ENCODE results near the gene MINDY4.

Gene MINDY4

DNA sequence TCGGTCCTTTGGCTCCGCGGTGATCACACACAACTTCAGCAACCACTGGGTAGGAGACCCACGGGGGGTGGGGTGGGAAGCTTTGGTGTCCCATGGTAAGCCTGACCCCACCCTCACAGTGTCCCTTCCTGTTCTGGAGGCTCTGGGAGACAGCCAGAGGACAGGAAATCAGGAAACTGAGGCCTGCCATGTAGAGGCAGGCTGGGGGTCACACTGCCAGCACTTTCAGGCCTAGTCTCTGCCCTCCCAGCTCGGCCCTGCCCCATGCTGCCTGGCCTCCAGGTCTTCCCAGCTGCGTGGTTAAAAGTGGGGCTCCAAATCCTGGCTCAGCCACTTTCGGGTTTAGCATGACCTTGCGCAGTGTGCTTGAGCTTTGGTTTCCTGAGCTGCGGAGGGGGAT, 151.4 kb downstream of the MINDY4 start:
- Mint-ChIP-seq H3K4me3 (no peak overlapping the region), H3K9me3 (no peaks in the 10 kb centered on the region), H3K27ac (no peak overlapping the region), H3K36me3 (ENCODE audit: low read depth) (no peaks in the 10 kb centered on the region), H3K27me3 (ENCODE audit: low read depth) (no peaks in the 10 kb centered on the region), H3K4me1 (peaks cover 20% of the 10 kb centered on the region)
- TF ChIP-seq, protein P1, sequence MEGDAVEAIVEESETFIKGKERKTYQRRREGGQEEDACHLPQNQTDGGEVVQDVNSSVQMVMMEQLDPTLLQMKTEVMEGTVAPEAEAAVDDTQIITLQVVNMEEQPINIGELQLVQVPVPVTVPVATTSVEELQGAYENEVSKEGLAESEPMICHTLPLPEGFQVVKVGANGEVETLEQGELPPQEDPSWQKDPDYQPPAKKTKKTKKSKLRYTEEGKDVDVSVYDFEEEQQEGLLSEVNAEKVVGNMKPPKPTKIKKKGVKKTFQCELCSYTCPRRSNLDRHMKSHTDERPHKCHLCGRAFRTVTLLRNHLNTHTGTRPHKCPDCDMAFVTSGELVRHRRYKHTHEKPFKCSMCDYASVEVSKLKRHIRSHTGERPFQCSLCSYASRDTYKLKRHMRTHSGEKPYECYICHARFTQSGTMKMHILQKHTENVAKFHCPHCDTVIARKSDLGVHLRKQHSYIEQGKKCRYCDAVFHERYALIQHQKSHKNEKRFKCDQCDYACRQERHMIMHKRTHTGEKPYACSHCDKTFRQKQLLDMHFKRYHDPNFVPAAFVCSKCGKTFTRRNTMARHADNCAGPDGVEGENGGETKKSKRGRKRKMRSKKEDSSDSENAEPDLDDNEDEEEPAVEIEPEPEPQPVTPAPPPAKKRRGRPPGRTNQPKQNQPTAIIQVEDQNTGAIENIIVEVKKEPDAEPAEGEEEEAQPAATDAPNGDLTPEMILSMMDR (IDR thresholded peaks at IDR 0.05; ENCODE audit: unreplicated experiment in 3 of 3): no peak

- H3K27ac Mint-ChIP-seq: no peak overlapping the region
These were observed 152.0 kb downstream of the MINDY4 start for GRCh38 chr7:30923009-30923773.

DNA sequence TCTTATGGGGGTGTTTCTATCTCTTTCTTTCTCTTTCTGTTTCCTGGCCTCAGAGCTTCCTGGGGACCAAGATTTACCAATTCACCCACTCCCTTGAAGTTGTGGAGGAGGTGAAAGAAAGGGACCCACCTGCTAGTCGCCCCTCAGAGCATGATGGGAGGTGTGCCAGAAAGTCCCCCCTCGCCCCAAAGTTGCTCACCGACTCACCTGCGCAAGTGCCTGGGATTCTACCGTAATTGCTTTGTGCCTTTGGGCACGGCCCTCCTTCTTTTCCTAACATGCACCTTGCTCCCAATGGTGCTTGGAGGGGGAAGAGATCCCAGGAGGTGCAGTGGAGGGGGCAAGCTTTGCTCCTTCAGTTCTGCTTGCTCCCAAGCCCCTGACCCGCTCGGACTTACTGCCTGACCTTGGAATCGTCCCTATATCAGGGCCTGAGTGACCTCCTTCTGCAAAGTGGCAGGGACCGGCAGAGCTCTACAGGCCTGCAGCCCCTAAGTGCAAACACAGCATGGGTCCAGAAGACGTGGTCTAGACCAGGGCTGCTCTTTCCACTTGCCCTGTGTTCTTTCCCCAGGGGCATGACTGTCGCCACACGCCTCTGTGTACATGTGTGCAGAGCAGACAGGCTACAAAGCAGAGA, 152.7 kb downstream of the MINDY4 start:
- H3K4me3 Mint-ChIP-seq: no peak overlapping the region
- H3K27ac Mint-ChIP-seq: no peak overlapping the region
- H3K4me1 Mint-ChIP-seq: peaks cover 20% of the 10 kb centered on the region
- H3K27me3 Mint-ChIP-seq (ENCODE audit: low read depth): no peaks in the 10 kb centered on the region
- H3K36me3 Mint-ChIP-seq (ENCODE audit: low read depth): no peaks in the 10 kb centered on the region
- H3K9me3 Mint-ChIP-seq: peaks cover 3% of the 10 kb centered on the region
- TF ChIP-seq, protein P1 (IDR thresholded peaks at IDR 0.05; ENCODE audit: unreplicated experiment in 3 of 3): no peak

More at GRCh38 chr7:30923009-30923773, 152.0 kb downstream of the MINDY4 start:
- Mint-ChIP-seq H3K9me3 (peaks cover 3% of the 10 kb centered on the region), H3K4me1 (peaks cover 20% of the 10 kb centered on the region), H3K27me3 (ENCODE audit: low read depth) (no peaks in the 10 kb centered on the region), H3K4me3 (no peak overlapping the region), H3K36me3 (ENCODE audit: low read depth) (no peaks in the 10 kb centered on the region)
- TF ChIP-seq, protein P1 (IDR thresholded peaks at IDR 0.05; ENCODE audit: unreplicated experiment in 3 of 3): no peak

GRCh38 chr7:30924624-30925023, 153.4 kb downstream of the MINDY4 start:
- H3K4me1 Mint-ChIP-seq: peaks cover 14% of the 10 kb centered on the region
- no peaks in the 10 kb centered on the region for H3K36me3 Mint-ChIP-seq (ENCODE audit: low read depth)
- TF ChIP-seq, protein P1 (IDR thresholded peaks at IDR 0.05; ENCODE audit: unreplicated experiment in 3 of 3): no peak
- H3K27me3 Mint-ChIP-seq (ENCODE audit: low read depth): no peaks in the 10 kb centered on the region
- peaks cover 3% of the 10 kb centered on the region for H3K9me3 Mint-ChIP-seq
- H3K27ac Mint-ChIP-seq: no peak overlapping the region
- H3K4me3 Mint-ChIP-seq: no peak overlapping the region

- Mint-ChIP-seq H3K27ac (no peak overlapping the region), H3K9me3 (peaks cover 3% of the 10 kb centered on the region), H3K36me3 (ENCODE audit: low read depth) (no peaks in the 10 kb centered on the region), H3K27me3 (ENCODE audit: low read depth) (no peaks in the 10 kb centered on the region), H3K4me3 (no peak overlapping the region), H3K4me1 (peaks cover 13% of the 10 kb centered on the region)
- TF ChIP-seq, protein P1 (IDR thresholded peaks at IDR 0.05; ENCODE audit: unreplicated experiment in 3 of 3): no peak
These were observed 153.9 kb downstream of the MINDY4 start for GRCh38 chr7:30925117-30925516.

All from nephron (organoid).